Uterus (tissue), 2 donors: ENCODE data around the gene ARL5A.

Experiments used
- POLR2A ChIP-seq, 2 donors: fragments of 450-650 bp; IDR thresholded peaks; one replicate each; pipeline ENCODE4 v1.6.1; 2016; ENCODE audit warnings: antibody characterized with exemption in 2 of 2, mild to moderate bottlenecking in 1 of 2, moderate library complexity in 1 of 2
- TF ChIP-seq, protein P1 (sequence below), 4 experiments: fragments of 200-600 bp in 2 of 4; fragments of 450-650 bp in 2 of 4; sonication (generic) in 2 of 4; IDR thresholded peaks; one replicate each; pipeline ENCODE4 v1.5.1; 2016 to 2019; ENCODE audit warnings: antibody characterized with exemption in 4 of 4, mild to moderate bottlenecking in 2 of 4, moderate library complexity in 1 of 4

GRCh38 chr2:151843691-151844061 lies 15.5 kb upstream of the ARL5A start:
- TF ChIP-seq, protein P1, sequence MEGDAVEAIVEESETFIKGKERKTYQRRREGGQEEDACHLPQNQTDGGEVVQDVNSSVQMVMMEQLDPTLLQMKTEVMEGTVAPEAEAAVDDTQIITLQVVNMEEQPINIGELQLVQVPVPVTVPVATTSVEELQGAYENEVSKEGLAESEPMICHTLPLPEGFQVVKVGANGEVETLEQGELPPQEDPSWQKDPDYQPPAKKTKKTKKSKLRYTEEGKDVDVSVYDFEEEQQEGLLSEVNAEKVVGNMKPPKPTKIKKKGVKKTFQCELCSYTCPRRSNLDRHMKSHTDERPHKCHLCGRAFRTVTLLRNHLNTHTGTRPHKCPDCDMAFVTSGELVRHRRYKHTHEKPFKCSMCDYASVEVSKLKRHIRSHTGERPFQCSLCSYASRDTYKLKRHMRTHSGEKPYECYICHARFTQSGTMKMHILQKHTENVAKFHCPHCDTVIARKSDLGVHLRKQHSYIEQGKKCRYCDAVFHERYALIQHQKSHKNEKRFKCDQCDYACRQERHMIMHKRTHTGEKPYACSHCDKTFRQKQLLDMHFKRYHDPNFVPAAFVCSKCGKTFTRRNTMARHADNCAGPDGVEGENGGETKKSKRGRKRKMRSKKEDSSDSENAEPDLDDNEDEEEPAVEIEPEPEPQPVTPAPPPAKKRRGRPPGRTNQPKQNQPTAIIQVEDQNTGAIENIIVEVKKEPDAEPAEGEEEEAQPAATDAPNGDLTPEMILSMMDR (IDR thresholded peaks at IDR 0.05), result no peak
- no peak for TF ChIP-seq POLR2A (IDR thresholded peaks at IDR 0.05)
